Liver (tissue), 3 donors: ENCODE measurements around the gene CAMSAP2.
"Not testable (repeated sequence)": the region's sequence is repeated elsewhere in the genome, so short reads cannot be mapped to it uniquely, and the experiment has no call there.

ENCODE experiments used
- EGR1 ChIP-seq, 2 donors: IDR thresholded peaks; 2 replicates each; pipeline ENCODE4 v1.6.1; 2016 to 2018; ENCODE audit warnings: antibody characterized with exemption in 2 of 2, low read depth in 2 of 2
- GABPA ChIP-seq, 2 donors: IDR thresholded peaks in 1 of 2; conservative IDR thresholded peaks in 1 of 2; 2 replicates each; pipeline ENCODE4 v1.6.1; 2016; ENCODE audit warnings: antibody characterized with exemption in 2 of 2, mild to moderate bottlenecking in 1 of 2, moderate library complexity in 1 of 2
- HNF4A ChIP-seq, 2 donors: conservative IDR thresholded peaks; 2 replicates each; pipeline ENCODE4 v1.6.1; 2016; ENCODE audit warnings: antibody characterized with exemption in 2 of 2, mild to moderate bottlenecking in 2 of 2
- JUND ChIP-seq, 2 donors: IDR thresholded peaks; 2 replicates each; pipeline ENCODE4 v1.6.1; 2016; ENCODE audit warnings: antibody characterized with exemption in 2 of 2
- RAD21 ChIP-seq, 2 donors: IDR thresholded peaks; 2 replicates each; pipeline ENCODE4 v1.6.1; 2016; ENCODE audit warnings: antibody characterized with exemption in 2 of 2, mild to moderate bottlenecking in 2 of 2
- RXRA ChIP-seq, 2 donors: IDR thresholded peaks; 2 replicates each; pipeline ENCODE4 v1.6.1; 2017 to 2018; ENCODE audit warnings: antibody characterized with exemption in 2 of 2, mild to moderate bottlenecking in 1 of 2
- SP1 ChIP-seq: IDR thresholded peaks from 2 replicates; pipeline ENCODE4 v1.6.1; 2018; ENCODE audit warnings: antibody characterized with exemption, mild to moderate bottlenecking
- TAF1 ChIP-seq: conservative IDR thresholded peaks from 2 replicates; pipeline ENCODE4 v1.6.1; 2016; ENCODE audit warnings: antibody characterized with exemption, mild to moderate bottlenecking
- YY1 ChIP-seq: IDR thresholded peaks from 2 replicates; pipeline ENCODE4 v1.6.1; 2016; ENCODE audit warnings: antibody characterized with exemption, mild to moderate bottlenecking
- TF ChIP-seq, protein P1 (sequence below): IDR thresholded peaks from 2 replicates; pipeline ENCODE4 v1.6.1; 2016; ENCODE audit warnings: antibody characterized with exemption
- TF ChIP-seq, protein P2 (sequence below): fragments of 150-350 bp; IDR thresholded peaks from 2 replicates; pipeline ENCODE4 v1.5.1; 2017; ENCODE audit warnings: improper control_type of control experiment, low read depth, low read length; ENCODE audit not compliant: missing input control
- TF ChIP-seq, protein P3 (sequence below): IDR thresholded peaks from 2 replicates; pipeline ENCODE4 v1.6.1; 2016; ENCODE audit warnings: antibody characterized with exemption, mild to moderate bottlenecking
- TF ChIP-seq, protein P4 (sequence below): IDR thresholded peaks from 2 replicates; pipeline ENCODE4 v1.6.1; 2016; ENCODE audit warnings: antibody characterized with exemption
- TF ChIP-seq, protein P5 (sequence below): IDR thresholded peaks from 2 replicates; pipeline ENCODE4 v1.6.1; 2016; ENCODE audit warnings: antibody characterized with exemption
- donor health status: healthy.
- donor health status: healthy.

DNA sequence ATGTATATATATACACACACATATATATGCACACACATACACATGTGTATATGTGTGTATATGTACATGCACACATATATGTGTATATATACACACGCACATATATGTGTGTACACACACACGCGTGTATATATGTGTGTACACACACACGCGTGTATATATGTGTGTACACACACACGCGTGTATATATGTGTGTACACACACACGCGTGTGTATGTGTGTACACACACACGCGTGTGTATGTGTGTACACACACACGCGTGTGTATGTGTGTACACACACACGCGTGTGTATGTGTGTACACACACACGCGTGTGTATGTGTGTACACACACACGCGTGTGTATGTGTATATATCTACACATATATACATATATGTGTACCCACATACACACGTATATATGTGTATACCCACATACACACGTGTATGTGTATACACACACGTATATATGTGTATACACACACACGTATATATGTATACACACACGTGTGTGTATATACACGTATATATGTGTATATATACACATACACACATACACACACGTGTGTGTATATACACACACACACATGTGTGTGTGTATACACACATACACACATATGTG, 78.0 kb downstream of the CAMSAP2 start:
- TF ChIP-seq, protein P1, sequence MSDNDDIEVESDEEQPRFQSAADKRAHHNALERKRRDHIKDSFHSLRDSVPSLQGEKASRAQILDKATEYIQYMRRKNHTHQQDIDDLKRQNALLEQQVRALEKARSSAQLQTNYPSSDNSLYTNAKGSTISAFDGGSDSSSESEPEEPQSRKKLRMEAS: not testable (repeated sequence)
- TF ChIP-seq, protein P2, sequence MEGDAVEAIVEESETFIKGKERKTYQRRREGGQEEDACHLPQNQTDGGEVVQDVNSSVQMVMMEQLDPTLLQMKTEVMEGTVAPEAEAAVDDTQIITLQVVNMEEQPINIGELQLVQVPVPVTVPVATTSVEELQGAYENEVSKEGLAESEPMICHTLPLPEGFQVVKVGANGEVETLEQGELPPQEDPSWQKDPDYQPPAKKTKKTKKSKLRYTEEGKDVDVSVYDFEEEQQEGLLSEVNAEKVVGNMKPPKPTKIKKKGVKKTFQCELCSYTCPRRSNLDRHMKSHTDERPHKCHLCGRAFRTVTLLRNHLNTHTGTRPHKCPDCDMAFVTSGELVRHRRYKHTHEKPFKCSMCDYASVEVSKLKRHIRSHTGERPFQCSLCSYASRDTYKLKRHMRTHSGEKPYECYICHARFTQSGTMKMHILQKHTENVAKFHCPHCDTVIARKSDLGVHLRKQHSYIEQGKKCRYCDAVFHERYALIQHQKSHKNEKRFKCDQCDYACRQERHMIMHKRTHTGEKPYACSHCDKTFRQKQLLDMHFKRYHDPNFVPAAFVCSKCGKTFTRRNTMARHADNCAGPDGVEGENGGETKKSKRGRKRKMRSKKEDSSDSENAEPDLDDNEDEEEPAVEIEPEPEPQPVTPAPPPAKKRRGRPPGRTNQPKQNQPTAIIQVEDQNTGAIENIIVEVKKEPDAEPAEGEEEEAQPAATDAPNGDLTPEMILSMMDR: not testable (repeated sequence)
- not testable (repeated sequence) for TF ChIP-seq TAF1; EGR1 (IDR thresholded peaks at IDR 0.05; ENCODE audit: low read depth in 2 of 2); HNF4A (conservative IDR thresholded peaks at IDR 0.05); YY1; GABPA (IDR thresholded peaks at IDR 0.05 in 1 of 2, conservative IDR thresholded peaks at IDR 0.05 in 1 of 2); JUND (IDR thresholded peaks at IDR 0.05); RAD21 (IDR thresholded peaks at IDR 0.05); SP1; RXRA (IDR thresholded peaks at IDR 0.05)
- TF ChIP-seq, protein P3, sequence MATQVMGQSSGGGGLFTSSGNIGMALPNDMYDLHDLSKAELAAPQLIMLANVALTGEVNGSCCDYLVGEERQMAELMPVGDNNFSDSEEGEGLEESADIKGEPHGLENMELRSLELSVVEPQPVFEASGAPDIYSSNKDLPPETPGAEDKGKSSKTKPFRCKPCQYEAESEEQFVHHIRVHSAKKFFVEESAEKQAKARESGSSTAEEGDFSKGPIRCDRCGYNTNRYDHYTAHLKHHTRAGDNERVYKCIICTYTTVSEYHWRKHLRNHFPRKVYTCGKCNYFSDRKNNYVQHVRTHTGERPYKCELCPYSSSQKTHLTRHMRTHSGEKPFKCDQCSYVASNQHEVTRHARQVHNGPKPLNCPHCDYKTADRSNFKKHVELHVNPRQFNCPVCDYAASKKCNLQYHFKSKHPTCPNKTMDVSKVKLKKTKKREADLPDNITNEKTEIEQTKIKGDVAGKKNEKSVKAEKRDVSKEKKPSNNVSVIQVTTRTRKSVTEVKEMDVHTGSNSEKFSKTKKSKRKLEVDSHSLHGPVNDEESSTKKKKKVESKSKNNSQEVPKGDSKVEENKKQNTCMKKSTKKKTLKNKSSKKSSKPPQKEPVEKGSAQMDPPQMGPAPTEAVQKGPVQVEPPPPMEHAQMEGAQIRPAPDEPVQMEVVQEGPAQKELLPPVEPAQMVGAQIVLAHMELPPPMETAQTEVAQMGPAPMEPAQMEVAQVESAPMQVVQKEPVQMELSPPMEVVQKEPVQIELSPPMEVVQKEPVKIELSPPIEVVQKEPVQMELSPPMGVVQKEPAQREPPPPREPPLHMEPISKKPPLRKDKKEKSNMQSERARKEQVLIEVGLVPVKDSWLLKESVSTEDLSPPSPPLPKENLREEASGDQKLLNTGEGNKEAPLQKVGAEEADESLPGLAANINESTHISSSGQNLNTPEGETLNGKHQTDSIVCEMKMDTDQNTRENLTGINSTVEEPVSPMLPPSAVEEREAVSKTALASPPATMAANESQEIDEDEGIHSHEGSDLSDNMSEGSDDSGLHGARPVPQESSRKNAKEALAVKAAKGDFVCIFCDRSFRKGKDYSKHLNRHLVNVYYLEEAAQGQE: not testable (repeated sequence)
- TF ChIP-seq, protein P4, sequence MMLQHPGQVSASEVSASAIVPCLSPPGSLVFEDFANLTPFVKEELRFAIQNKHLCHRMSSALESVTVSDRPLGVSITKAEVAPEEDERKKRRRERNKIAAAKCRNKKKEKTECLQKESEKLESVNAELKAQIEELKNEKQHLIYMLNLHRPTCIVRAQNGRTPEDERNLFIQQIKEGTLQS: not testable (repeated sequence)
- TF ChIP-seq, protein P5, sequence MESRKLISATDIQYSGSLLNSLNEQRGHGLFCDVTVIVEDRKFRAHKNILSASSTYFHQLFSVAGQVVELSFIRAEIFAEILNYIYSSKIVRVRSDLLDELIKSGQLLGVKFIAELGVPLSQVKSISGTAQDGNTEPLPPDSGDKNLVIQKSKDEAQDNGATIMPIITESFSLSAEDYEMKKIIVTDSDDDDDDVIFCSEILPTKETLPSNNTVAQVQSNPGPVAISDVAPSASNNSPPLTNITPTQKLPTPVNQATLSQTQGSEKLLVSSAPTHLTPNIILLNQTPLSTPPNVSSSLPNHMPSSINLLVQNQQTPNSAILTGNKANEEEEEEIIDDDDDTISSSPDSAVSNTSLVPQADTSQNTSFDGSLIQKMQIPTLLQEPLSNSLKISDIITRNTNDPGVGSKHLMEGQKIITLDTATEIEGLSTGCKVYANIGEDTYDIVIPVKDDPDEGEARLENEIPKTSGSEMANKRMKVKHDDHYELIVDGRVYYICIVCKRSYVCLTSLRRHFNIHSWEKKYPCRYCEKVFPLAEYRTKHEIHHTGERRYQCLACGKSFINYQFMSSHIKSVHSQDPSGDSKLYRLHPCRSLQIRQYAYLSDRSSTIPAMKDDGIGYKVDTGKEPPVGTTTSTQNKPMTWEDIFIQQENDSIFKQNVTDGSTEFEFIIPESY: not testable (repeated sequence)
